Measurements from ENCODE around the gene CPOX.

Gene CPOX

DNA sequence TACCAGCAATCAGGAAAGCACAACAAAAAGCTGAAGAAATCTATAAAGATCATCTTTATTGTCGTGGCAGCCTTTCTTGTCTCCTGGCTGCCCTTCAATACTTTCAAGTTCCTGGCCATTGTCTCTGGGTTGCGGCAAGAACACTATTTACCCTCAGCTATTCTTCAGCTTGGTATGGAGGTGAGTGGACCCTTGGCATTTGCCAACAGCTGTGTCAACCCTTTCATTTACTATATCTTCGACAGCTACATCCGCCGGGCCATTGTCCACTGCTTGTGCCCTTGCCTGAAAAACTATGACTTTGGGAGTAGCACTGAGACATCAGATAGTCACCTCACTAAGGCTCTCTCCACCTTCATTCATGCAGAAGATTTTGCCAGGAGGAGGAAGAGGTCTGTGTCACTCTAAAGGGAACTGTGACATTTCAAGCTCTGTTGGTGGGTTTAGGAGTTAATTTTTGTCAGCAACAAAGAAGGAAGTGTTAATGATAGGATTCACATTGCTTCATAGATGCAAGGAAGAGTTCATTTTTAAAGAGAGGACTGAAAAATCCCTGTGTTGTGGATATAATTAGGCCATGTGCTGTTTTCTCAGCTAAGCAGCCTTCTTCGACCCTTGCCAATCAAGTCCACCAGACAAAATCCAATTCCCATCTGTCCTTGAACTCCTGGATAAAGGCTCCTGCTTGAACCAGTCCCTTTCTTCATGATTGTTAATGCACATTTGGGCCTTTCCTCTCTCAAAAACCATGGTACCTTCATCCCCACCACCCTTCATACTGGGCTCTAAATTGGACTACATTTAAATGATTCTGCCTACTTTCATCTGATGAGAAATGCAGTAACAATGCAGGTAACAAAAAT is 60.5 kb downstream of the CPOX start:
- DNase-seq = no peak

DNA sequence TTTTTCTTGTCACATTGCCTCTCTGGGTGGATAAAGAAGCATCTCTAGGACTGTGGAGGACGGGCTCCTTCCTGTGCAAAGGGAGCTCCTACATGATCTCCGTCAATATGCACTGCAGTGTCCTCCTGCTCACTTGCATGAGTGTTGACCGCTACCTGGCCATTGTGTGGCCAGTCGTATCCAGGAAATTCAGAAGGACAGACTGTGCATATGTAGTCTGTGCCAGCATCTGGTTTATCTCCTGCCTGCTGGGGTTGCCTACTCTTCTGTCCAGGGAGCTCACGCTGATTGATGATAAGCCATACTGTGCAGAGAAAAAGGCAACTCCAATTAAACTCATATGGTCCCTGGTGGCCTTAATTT is 61.2 kb downstream of the CPOX start:
- DNase-seq = no peak

DNA sequence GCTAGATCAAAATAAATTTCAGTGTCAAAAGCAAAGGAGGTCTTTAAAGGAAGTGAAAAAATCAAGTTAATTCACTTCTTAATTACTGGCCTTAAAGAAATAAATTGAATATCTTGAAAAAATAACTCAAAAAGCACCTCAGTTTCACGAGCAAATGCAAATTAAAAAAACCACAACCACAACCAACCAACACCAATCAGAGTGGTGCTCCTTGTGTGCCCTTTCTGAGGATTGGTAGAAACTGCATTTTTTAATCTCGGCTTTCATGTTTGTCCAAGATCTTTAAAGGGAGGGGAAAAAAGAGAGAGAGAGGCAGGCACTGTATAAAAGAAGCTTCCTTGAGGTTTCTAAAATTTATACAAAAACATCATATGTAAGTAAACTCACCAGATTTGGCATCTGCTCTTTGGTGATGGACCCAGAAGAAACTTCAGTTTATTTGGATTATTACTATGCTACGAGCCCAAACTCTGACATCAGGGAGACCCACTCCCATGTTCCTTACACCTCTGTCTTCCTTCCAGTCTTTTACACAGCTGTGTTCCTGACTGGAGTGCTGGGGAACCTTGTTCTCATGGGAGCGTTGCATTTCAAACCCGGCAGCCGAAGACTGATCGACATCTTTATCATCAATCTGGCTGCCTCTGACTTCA is 61.7 kb downstream of the CPOX start, which contains the start of gene GPR15:
Gene GPR15 (plus strand): TSS at position 357 of the 653 bp plus-strand sequence. CDS start 56 bp downstream, at position 413.
- no peak for DNase-seq

DNA sequence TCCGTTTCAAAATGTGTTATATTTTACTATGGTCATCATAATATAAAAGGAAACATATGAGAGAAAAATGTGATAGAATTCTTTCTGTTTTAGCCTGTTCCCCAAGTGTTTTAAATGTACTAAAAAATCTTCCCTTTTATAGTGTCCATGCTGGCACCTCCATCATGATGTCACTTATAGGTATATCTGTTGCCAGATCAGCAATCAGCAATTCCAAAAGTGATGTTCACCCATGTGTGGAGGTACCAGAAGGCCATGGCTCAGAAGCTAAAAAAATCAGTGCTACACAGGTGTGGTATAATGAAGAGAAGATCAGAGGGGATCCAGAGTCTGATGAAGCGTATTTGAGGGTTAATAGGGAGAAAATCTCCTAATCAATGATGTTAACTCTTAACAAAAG is 62.7 kb downstream of the CPOX start:
- DNase-seq = no peak

DNA sequence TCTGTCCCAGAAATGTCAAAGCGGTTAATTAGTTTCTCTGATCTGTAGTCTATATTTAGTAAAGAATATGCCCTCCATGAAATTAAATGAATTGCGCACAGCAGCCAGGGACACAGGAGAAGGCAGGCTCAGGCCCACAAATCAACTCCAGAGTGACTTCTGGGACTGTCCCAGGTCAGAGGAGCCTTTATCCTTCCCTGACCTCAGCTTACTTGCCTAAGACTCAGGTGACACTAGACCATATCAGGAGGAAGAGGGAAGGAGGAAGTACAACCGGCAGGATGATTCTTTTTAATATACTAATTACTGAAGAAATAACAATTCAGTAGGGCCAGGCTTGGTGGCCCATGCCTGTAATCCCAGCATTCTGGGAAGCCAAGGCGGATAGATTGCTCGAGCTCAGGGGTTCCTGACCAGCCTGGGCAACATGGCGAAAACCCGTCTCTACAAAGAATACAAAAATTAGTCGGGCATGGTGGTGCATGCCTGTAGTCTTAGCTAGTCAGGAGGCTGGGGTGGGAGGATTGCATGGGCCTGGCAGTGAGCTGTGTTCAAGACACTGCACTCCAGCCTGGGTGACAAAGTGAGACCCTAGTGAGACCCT is 63.5 kb downstream of the CPOX start:
- DNase-seq = no peak
